ENCODE data around the gene TMA7.

The TMA7 gene

GRCh38 chr3:48410205-48411040 lies 29.6 kb upstream of the TMA7 start:
- no peak for TF ChIP-seq CTCF (IDR thresholded peaks at IDR 0.05; ENCODE audit: low read length, missing control alignments)
- H3K4me3 ChIP-seq (replicated peaks; ENCODE audit: low read depth, low read length) = no peak overlapping the region
- DNase-seq (ENCODE audit: low read depth) = no peak

DNA sequence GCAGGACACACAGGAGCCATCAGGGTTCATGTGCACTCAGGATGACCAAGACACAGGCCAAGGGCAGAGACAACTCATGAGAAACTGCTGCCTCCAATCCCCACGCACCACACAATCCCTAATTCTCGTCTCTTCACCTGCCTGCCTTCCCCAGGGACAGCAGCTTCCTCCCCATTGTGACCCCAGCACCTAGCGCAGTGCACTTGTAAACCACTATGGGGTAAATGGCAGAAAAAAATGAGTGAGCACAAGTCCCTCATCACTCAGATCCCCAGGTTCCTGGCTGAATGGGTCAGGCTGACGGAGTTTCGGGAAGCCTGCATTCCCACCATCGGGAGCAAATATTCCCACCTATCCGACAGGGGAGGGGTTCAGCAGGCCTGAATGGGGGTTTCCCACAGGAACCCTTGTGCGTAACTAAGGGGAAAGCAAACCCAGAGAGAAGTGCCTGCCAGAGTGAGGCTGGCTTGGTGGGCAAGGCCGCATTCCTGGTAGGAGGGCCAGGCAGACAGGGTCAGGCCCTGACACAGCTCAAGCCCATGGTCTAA lies 28.9 kb upstream of the TMA7 start:
- TF ChIP-seq CTCF (IDR thresholded peaks at IDR 0.05; ENCODE audit: low read length, missing control alignments) = no peak
- DNase-seq (ENCODE audit: low read depth) = no peak
- no peak overlapping the region for H3K4me3 ChIP-seq (replicated peaks; ENCODE audit: low read depth, low read length)

- no peak for TF ChIP-seq CTCF (IDR thresholded peaks at IDR 0.05; ENCODE audit: low read length, missing control alignments)
- DNase-seq (ENCODE audit: low read depth) = no peak
- H3K4me3 ChIP-seq (replicated peaks; ENCODE audit: low read depth, low read length) = no peak overlapping the region
These were observed 28.3 kb upstream of the TMA7 start for GRCh38 chr3:48411606-48412374.

GRCh38 chr3:48412375-48413001 lies 27.6 kb upstream of the TMA7 start:
- DNase-seq (ENCODE audit: low read depth) = no peak
- no peak for TF ChIP-seq CTCF (IDR thresholded peaks at IDR 0.05; ENCODE audit: low read length, missing control alignments)
- H3K4me3 ChIP-seq (replicated peaks; ENCODE audit: low read depth, low read length) = no peak overlapping the region

GRCh38 chr3:48413086-48413485 lies 27.0 kb upstream of the TMA7 start:
- no peak for TF ChIP-seq CTCF (IDR thresholded peaks at IDR 0.05; ENCODE audit: low read length, missing control alignments)
- H3K4me3 ChIP-seq (replicated peaks; ENCODE audit: low read depth, low read length) = no peak overlapping the region
- no peak for DNase-seq (ENCODE audit: low read depth)

DNA sequence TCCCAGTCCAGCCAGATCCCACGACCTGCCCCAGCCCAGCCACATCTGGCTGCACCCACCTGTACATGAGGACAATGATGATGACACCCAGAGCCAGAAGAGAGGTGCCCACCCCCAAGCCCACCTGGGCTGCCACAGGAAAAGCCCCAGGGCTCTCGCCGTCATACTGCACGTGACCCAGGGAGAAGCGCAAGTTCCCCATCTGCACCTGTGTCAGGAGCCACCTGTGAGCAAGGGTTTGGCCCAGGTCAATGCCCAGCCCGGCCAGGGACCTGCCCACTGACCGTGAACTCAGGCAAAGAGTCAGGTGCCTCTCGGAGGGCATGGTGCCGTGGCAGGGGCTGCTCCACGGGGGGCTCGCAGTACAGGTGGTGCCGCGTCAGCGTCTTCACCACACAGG lies 26.4 kb upstream of the TMA7 start:
- H3K4me3 ChIP-seq (replicated peaks; ENCODE audit: low read depth, low read length) = no peak overlapping the region
- DNase-seq (ENCODE audit: low read depth) = no peak
- no peak for TF ChIP-seq CTCF (IDR thresholded peaks at IDR 0.05; ENCODE audit: low read length, missing control alignments)
